K562 (cell line): ENCODE data around the gene GVQW3. TPM values are rescaled to one million over a fixed set of nuclear protein-coding genes. Genes with fewer than 3 reads are reported as not detected.

ENCODE experiments used
- BCL6 ChIP-seq: fragments of 250-450 bp; sonication (Bioruptor Pico); IDR thresholded peaks from 2 replicates; pipeline ENCODE4 v1.4.0; 2020
- CTCFL ChIP-seq: IDR thresholded peaks from 2 replicates; pipeline ENCODE4 v1.6.1; 2011; ENCODE audit warnings: borderline replicate concordance, low read depth, mild to moderate bottlenecking, moderate library complexity, low read length; ENCODE audit not compliant: insufficient read depth, poor library complexity, severe bottlenecking
- DMBX1 ChIP-seq: fragments of 250-450 bp; sonication (Bioruptor Pico); IDR thresholded peaks from 2 replicates; pipeline ENCODE4 v1.8.0; 2022; ENCODE audit warnings: inconsistent platforms, mild to moderate bottlenecking, moderate library complexity, borderline replicate concordance
- ELK3 ChIP-seq: fragments of 450-650 bp; formaldehyde crosslinking; IDR thresholded peaks from 2 replicates; pipeline ENCODE4 v1.4.0; 2020; ENCODE audit warnings: mild to moderate bottlenecking
- GMEB1 ChIP-seq: fragments of 250-450 bp; sonication (Bioruptor Pico); IDR thresholded peaks from 2 replicates; pipeline ENCODE4 v1.4.0; 2020; ENCODE audit warnings: mild to moderate bottlenecking
- HNRNPLL ChIP-seq: fragments of 200-400 bp; formaldehyde crosslinking; IDR thresholded peaks from 2 replicates; pipeline ENCODE4 v1.6.1; 2017; ENCODE audit warnings: low read length, low read depth, mild to moderate bottlenecking; ENCODE audit not compliant: poor library complexity, severe bottlenecking
- RERE ChIP-seq: sonication (generic); formaldehyde crosslinking; IDR thresholded peaks from 2 replicates; pipeline ENCODE4 v1.8.0; 2023; ENCODE audit warnings: missing genetic modification reagents, mild to moderate bottlenecking, borderline replicate concordance
- SAP30 ChIP-seq: fragments of 200-600 bp; sonication (generic); IDR thresholded peaks from 2 replicates; pipeline ENCODE4 v1.6.1; 2012; ENCODE audit warnings: borderline replicate concordance, low read depth, mild to moderate bottlenecking, moderate library complexity, low read length, control low read depth, inconsistent platforms; ENCODE audit not compliant: insufficient read depth, poor library complexity, severe bottlenecking
- TARDBP ChIP-seq: fragments of 450-650 bp; IDR thresholded peaks from 2 replicates; pipeline ENCODE4 v1.6.1; 2016
- polyA plus RNA-seq, 8 experiments: library from polyadenylated mRNA; depleted of rRNA in 4 of 8; stranded (reverse) in 5 of 8; unstranded in 3 of 8; fragments of >200 nt; fragmentation: Nextera tagmentation in 2 of 8; fragmentation: Illumina TruSeq in 1 of 8; extraction: Ambion mirVana in 2 of 8; extraction: Trizol in 1 of 8; gene quantifications; 2 replicates each; pipeline versions ENCODE4 v1.2.1 to v1.2.3, GENCODE V29; 2011 to 2014; ENCODE audit warnings: inconsistent platforms in 1 of 8, missing spikeins in 1 of 8
- total RNA-seq, 7 experiments: library from RNA; depleted of rRNA in 6 of 7; stranded (reverse); fragments of >200 nt in 6 of 7; fragmentation: Illumina TruSeq in 2 of 7; extraction: Trizol in 2 of 7; gene quantifications; 2 replicates each; pipeline versions ENCODE4 v1.2.1 to v1.2.3, GENCODE V29; 2011 to 2021; ENCODE audit warnings: low replicate concordance in 1 of 7
- TF ChIP-seq, protein P1 (sequence below): fragments of 450-650 bp; formaldehyde crosslinking; IDR thresholded peaks from 2 replicates; pipeline ENCODE4 v1.4.0; 2020; ENCODE audit warnings: mild to moderate bottlenecking, moderate library complexity
- TF ChIP-seq, protein P2 (sequence below): fragments of 450-650 bp; formaldehyde crosslinking; IDR thresholded peaks from 2 replicates; pipeline ENCODE4 v1.4.0; 2022; ENCODE audit warnings: missing genetic modification characterization

GVQW3 gene
- total and polyA plus RNA-seq, 9 of the 15 experiments (the other 6 are each of a cell fraction or from before 2014, with no cell fraction given), result 0.66 to 5.7 (median 2.1) TPM

- TF ChIP-seq RERE (no peak), CTCFL (peak; percentile 53), TARDBP (no peak), BCL6 (CRISPR knock-in tag) (no peak), SAP30 (peak; percentile 66), DMBX1 (CRISPR knock-in tag) (no peak; the same call in 1 of the 2 replicates), HNRNPLL (peak; percentile 60), ELK3 (no peak), GMEB1 (CRISPR knock-in tag) (peak; percentile 67)
- TF ChIP-seq, protein P1, sequence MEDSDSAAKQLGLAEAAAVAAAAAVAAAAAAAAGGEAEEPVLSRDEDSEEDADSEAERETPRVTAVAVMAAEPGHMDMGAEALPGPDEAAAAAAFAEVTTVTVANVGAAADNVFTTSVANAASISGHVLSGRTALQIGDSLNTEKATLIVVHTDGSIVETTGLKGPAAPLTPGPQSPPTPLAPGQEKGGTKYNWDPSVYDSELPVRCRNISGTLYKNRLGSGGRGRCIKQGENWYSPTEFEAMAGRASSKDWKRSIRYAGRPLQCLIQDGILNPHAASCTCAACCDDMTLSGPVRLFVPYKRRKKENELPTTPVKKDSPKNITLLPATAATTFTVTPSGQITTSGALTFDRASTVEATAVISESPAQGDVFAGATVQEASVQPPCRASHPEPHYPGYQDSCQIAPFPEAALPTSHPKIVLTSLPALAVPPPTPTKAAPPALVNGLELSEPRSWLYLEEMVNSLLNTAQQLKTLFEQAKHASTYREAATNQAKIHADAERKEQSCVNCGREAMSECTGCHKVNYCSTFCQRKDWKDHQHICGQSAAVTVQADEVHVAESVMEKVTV, result 0 out of 2 replicates have a peak, but pooled peaks have one; percentile 16
- TF ChIP-seq, protein P2, sequence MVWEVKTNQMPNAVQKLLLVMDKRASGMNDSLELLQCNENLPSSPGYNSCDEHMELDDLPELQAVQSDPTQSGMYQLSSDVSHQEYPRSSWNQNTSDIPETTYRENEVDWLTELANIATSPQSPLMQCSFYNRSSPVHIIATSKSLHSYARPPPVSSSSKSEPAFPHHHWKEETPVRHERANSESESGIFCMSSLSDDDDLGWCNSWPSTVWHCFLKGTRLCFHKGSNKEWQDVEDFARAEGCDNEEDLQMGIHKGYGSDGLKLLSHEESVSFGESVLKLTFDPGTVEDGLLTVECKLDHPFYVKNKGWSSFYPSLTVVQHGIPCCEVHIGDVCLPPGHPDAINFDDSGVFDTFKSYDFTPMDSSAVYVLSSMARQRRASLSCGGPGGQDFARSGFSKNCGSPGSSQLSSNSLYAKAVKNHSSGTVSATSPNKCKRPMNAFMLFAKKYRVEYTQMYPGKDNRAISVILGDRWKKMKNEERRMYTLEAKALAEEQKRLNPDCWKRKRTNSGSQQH, result no peak; the same call in 1 of the 2 replicates
These were observed at the start of gene GVQW3, which contains the start of gene THAP12 (continued) for GRCh38 chr11:76380977-76381719.
